DND-41 (cell line): ENCODE measurements around the gene KAT6B.

Experiments
- ATAC-seq: fragments of 200-7000 bp; cut with Tn5 transposase; 3 replicates; pipeline ENCODE4 v1.9.1; 2021; ENCODE audit warnings: low read depth; ENCODE audit not compliant: insufficient read depth
- DNase-seq: peaks from one replicate; pipeline ENCODE4 v3.0.0-alpha.2; 2020
- H2AFZ ChIP-seq: 2 replicates; pipeline ENCODE4 v1.6.0; 2012; ENCODE audit warnings: low read depth, low read length
- H3K27ac ChIP-seq: 2 replicates; pipeline ENCODE4 v1.5.1; 2012; ENCODE audit warnings: low read length, inconsistent platforms
- H3K27me3 ChIP-seq: fragments of 200-600 bp; sonication (generic); 2 replicates; pipeline ENCODE4 v1.6.0; 2012; ENCODE audit warnings: low read length, mild to moderate bottlenecking, inconsistent platforms; ENCODE audit not compliant: insufficient read depth, poor library complexity
- H3K36me3 ChIP-seq: 2 replicates; pipeline ENCODE4 v1.5.1; 2012; ENCODE audit warnings: low read length, inconsistent platforms; ENCODE audit not compliant: insufficient read depth
- H3K4me1 ChIP-seq: 2 replicates; pipeline ENCODE4 v1.5.1; 2012; ENCODE audit warnings: mild to moderate bottlenecking, low read length; ENCODE audit not compliant: insufficient read depth
- H3K4me2 ChIP-seq: 2 replicates; pipeline ENCODE4 v1.6.0; 2012; ENCODE audit warnings: mild to moderate bottlenecking, moderate library complexity, low read length, inconsistent platforms; ENCODE audit not compliant: insufficient read depth
- H3K4me3 ChIP-seq, 2 experiments: fragments of 200-600 bp in 1 of 2; shearing (Covaris generic) in 1 of 2; 2 replicates each; pipeline ENCODE4 v1.5.1; 2012 to 2016; ENCODE audit warnings: inconsistent platforms in 2 of 2, low read length in 2 of 2, mild to moderate bottlenecking in 2 of 2, low read depth in 1 of 2, moderate library complexity in 1 of 2
- H3K79me2 ChIP-seq: 2 replicates; pipeline ENCODE4 v1.6.0; 2012; ENCODE audit warnings: low read length, inconsistent platforms; ENCODE audit not compliant: insufficient read depth
- H3K9ac ChIP-seq: 2 replicates; pipeline ENCODE4 v1.6.0; 2012; ENCODE audit warnings: low read depth, mild to moderate bottlenecking, inconsistent platforms, low read length, moderate library complexity
- H3K9me3 ChIP-seq: 2 replicates; pipeline ENCODE4 v1.5.1; 2012; ENCODE audit warnings: low read length, moderate library complexity, mild to moderate bottlenecking, inconsistent platforms; ENCODE audit not compliant: insufficient read depth, severe bottlenecking
- H4K20me1 ChIP-seq: 2 replicates; pipeline ENCODE4 v1.6.0; 2012; ENCODE audit warnings: low read length; ENCODE audit not compliant: insufficient read depth
- EZH2 ChIP-seq: IDR thresholded peaks from 3 replicates; pipeline ENCODE4 v1.6.1; 2012; ENCODE audit warnings: borderline replicate concordance, low read depth, mild to moderate bottlenecking, moderate library complexity, low read length, inconsistent platforms; ENCODE audit not compliant: severe bottlenecking
- TF ChIP-seq, protein P1 (sequence below): IDR thresholded peaks from 2 replicates; pipeline ENCODE4 v1.5.1; 2012; ENCODE audit warnings: borderline replicate concordance, low read length, moderate library complexity, mild to moderate bottlenecking; ENCODE audit not compliant: poor library complexity, severe bottlenecking; ENCODE audit errors: extremely low read depth

KAT6B gene

DNA sequence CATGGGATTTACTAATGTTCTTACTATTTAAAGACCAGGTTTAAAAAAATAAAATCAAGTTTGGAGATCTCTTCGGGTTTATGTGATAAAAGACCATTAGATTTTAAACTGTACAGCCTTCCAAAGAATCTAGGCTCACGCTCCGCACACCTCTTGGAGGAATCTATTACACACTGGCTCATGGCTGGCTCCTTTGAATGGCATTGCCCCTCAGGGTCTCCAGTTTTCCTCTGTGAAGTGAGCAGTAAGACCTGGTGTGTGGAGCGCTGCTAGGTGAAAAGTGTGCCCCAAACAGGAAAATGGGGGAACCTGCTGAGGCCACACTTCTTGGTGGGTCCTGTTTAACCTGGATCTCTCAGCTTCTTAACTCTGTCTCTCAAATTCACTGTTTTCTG lies 142.3 kb downstream of the KAT6B start:
- Histone ChIP-seq H3K9ac (0 out of 2 replicates have a peak overlapping the region, but pooled peaks have one; percentile 9), H3K4me1 (peaks cover 26% of the 10 kb centered on the region), H3K79me2 (no peaks in the 10 kb centered on the region), H3K9me3 (no peaks in the 10 kb centered on the region), H3K27me3 (no peaks in the 10 kb centered on the region), H2AFZ (no peak overlapping the region), H3K36me3 (no peaks in the 10 kb centered on the region), H3K27ac (peak overlapping the region; percentile 41; the same call in 1 of the 2 replicates), H3K4me3 (no peak overlapping the region), H3K4me2 (peak overlapping the region; percentile 8; the same call in 1 of the 2 replicates), H4K20me1 (no peaks in the 10 kb centered on the region)
- DNase-seq = no peak
- no peak for TF ChIP-seq EZH2
- TF ChIP-seq, protein P1, sequence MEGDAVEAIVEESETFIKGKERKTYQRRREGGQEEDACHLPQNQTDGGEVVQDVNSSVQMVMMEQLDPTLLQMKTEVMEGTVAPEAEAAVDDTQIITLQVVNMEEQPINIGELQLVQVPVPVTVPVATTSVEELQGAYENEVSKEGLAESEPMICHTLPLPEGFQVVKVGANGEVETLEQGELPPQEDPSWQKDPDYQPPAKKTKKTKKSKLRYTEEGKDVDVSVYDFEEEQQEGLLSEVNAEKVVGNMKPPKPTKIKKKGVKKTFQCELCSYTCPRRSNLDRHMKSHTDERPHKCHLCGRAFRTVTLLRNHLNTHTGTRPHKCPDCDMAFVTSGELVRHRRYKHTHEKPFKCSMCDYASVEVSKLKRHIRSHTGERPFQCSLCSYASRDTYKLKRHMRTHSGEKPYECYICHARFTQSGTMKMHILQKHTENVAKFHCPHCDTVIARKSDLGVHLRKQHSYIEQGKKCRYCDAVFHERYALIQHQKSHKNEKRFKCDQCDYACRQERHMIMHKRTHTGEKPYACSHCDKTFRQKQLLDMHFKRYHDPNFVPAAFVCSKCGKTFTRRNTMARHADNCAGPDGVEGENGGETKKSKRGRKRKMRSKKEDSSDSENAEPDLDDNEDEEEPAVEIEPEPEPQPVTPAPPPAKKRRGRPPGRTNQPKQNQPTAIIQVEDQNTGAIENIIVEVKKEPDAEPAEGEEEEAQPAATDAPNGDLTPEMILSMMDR = no peak
- no peak for ATAC-seq

DNA sequence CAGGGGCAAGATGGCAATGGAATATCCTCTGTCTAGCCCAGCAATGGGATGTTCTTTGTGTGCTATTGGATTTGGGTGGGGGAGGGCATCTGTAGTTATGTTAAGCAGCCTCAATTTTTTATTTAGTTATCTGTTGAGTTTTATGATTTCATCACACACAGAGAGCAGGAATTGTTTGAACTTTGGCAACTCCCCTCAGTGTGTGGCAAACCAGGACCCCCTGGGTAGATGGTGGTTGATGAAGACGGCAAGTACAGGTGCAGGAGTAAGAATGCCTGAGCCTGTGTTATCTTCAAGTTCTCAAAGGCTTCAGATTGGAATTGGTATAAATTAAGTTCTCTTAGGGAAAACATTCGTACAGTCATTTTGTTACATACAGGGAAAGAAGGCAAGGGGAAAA lies 142.7 kb downstream of the KAT6B start:
- Histone ChIP-seq H2AFZ (no peak overlapping the region), H4K20me1 (no peaks in the 10 kb centered on the region), H3K9me3 (no peaks in the 10 kb centered on the region), H3K9ac (no peak overlapping the region), H3K4me1 (peaks cover 26% of the 10 kb centered on the region), H3K27ac (peak overlapping the region; percentile 41; the same call in 1 of the 2 replicates), H3K27me3 (no peaks in the 10 kb centered on the region), H3K4me3 (no peak overlapping the region), H3K79me2 (no peaks in the 10 kb centered on the region), H3K4me2 (0 out of 2 replicates have a peak overlapping the region, but pooled peaks have one; percentile 8), H3K36me3 (no peaks in the 10 kb centered on the region)
- DNase-seq (peak; percentile 19), ATAC-seq (peak; percentile 66; the same call in 2 of the 3 replicates)
- TF ChIP-seq, protein P1 = no peak
- TF ChIP-seq EZH2 = no peak

DNA sequence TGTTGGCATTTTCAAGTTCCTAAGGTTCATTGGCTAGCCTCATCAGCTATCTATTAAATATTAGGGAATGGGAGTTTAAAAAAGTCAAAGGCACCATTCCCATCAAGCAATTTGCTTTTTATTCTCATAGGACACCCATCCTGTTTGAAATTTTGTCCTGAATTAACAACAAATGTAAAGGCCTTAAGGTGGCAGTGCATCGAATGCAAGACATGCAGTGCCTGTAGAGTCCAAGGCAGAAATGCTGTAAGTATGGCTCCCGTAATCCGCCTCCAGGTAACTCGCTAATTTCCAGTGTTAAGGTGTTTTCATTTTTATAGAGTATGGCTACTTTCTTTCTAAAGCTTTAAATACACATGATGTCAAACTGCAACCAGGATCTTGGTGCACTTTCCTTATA lies 143.1 kb downstream of the KAT6B start:
- H3K36me3 ChIP-seq = 0 out of 2 replicates have a peak, but pooled peaks cover 2% of the 10 kb centered on the region
- no peaks in the 10 kb centered on the region for H3K27me3 ChIP-seq
- peaks cover 26% of the 10 kb centered on the region for H3K4me1 ChIP-seq
- DNase-seq (no peak), ATAC-seq (no peak)
- no peaks in the 10 kb centered on the region for H3K79me2 ChIP-seq
- H3K9ac ChIP-seq = no peak overlapping the region
- no peak overlapping the region for H3K27ac ChIP-seq
- no peaks in the 10 kb centered on the region for H4K20me1 ChIP-seq
- H3K4me2 ChIP-seq = no peak overlapping the region
- H2AFZ ChIP-seq = no peak overlapping the region
- no peaks in the 10 kb centered on the region for H3K9me3 ChIP-seq
- TF ChIP-seq EZH2 = no peak
- TF ChIP-seq, protein P1 = no peak
- H3K4me3 ChIP-seq = no peak overlapping the region
